HEK293 (cell line): ENCODE data around the gene ZNF284.
A peak's percentile ranks its signal among the peaks of the same experiment; 100 is the strongest.

Source experiments
- CTCF ChIP-seq: fragments of 450-650 bp; formaldehyde crosslinking; IDR thresholded peaks from 2 replicates; pipeline ENCODE4 v1.5.1; 2016; ENCODE audit warnings: missing biosample characterization, missing genetic modification characterization
- OVOL3 ChIP-seq: fragments of 450-650 bp; formaldehyde crosslinking; IDR thresholded peaks from 2 replicates; pipeline ENCODE4 v1.5.1; 2016; ENCODE audit warnings: missing biosample characterization, missing genetic modification characterization
- PRDM1 ChIP-seq: fragments of 450-650 bp; formaldehyde crosslinking; IDR thresholded peaks from 2 replicates; pipeline ENCODE4; 2016; ENCODE audit warnings: missing biosample characterization, missing genetic modification characterization
- SCRT2 ChIP-seq: fragments of 450-650 bp; formaldehyde crosslinking; IDR thresholded peaks from 2 replicates; pipeline ENCODE4 v1.5.1; 2016; ENCODE audit warnings: missing biosample characterization, missing genetic modification characterization
- SETDB1 ChIP-seq: IDR thresholded peaks from one replicate; pipeline ENCODE4 v1.6.1; 2017; ENCODE audit warnings: mild to moderate bottlenecking, low read length, moderate library complexity, mixed read lengths; ENCODE audit not compliant: insufficient read length
- SP2 ChIP-seq: fragments of 450-650 bp; formaldehyde crosslinking; IDR thresholded peaks from 2 replicates; pipeline ENCODE4 v1.5.1; 2016; ENCODE audit warnings: missing biosample characterization, missing genetic modification characterization
- SP3 ChIP-seq: fragments of 450-650 bp; formaldehyde crosslinking; IDR thresholded peaks from 2 replicates; pipeline ENCODE4 v1.5.1; 2016; ENCODE audit warnings: missing biosample characterization, missing genetic modification characterization
- ZFHX2 ChIP-seq: fragments of 450-650 bp; formaldehyde crosslinking; conservative IDR thresholded peaks from 2 replicates; pipeline ENCODE4 v1.5.1; 2016; ENCODE audit warnings: missing biosample characterization, missing genetic modification characterization
- ZIC2 ChIP-seq: fragments of 450-650 bp; formaldehyde crosslinking; IDR thresholded peaks from 2 replicates; pipeline ENCODE4 v1.5.1; 2016; ENCODE audit warnings: missing biosample characterization, missing genetic modification characterization
- ZNF114 ChIP-seq: fragments of 450-650 bp; formaldehyde crosslinking; IDR thresholded peaks from 2 replicates; pipeline ENCODE4 v1.5.0; 2017; ENCODE audit warnings: missing biosample characterization, missing genetic modification characterization
- ZNF121 ChIP-seq: fragments of 450-650 bp; formaldehyde crosslinking; IDR thresholded peaks from 2 replicates; pipeline ENCODE4 v1.5.1; 2016; ENCODE audit warnings: missing biosample characterization, missing genetic modification characterization
- ZNF16 ChIP-seq: fragments of 450-650 bp; formaldehyde crosslinking; IDR thresholded peaks from 2 replicates; pipeline ENCODE4 v1.5.1; 2016; ENCODE audit warnings: low read depth, missing biosample characterization, missing genetic modification characterization
- ZNF24 ChIP-seq: fragments of 450-650 bp; formaldehyde crosslinking; IDR thresholded peaks from 2 replicates; pipeline ENCODE4 v1.5.1; 2016; ENCODE audit warnings: missing biosample characterization, missing genetic modification characterization
- ZNF335 ChIP-seq: fragments of 450-650 bp; formaldehyde crosslinking; conservative IDR thresholded peaks from 2 replicates; pipeline ENCODE4 v1.5.1; 2016; ENCODE audit warnings: missing biosample characterization, missing genetic modification characterization
- ZNF391 ChIP-seq: fragments of 450-650 bp; formaldehyde crosslinking; IDR thresholded peaks from 2 replicates; pipeline ENCODE4 v1.5.1; 2016; ENCODE audit warnings: low read depth, missing biosample characterization, missing genetic modification characterization, borderline replicate concordance
- ZNF394 ChIP-seq: fragments of 450-650 bp; formaldehyde crosslinking; IDR thresholded peaks from 2 replicates; pipeline ENCODE4 v1.5.1; 2016; ENCODE audit warnings: missing biosample characterization, missing genetic modification characterization, mild to moderate bottlenecking, moderate library complexity, borderline replicate concordance
- ZNF423 ChIP-seq: fragments of 450-650 bp; formaldehyde crosslinking; IDR thresholded peaks from 2 replicates; pipeline ENCODE4 v1.5.1; 2016; ENCODE audit warnings: missing biosample characterization, missing genetic modification characterization
- ZNF473 ChIP-seq: fragments of 450-650 bp; formaldehyde crosslinking; IDR thresholded peaks from 2 replicates; pipeline ENCODE4 v1.5.1; 2017; ENCODE audit warnings: missing biosample characterization, missing genetic modification characterization
- ZNF48 ChIP-seq: fragments of 450-650 bp; formaldehyde crosslinking; IDR thresholded peaks from 2 replicates; pipeline ENCODE4 v1.5.1; 2016; ENCODE audit warnings: missing biosample characterization, missing genetic modification characterization
- ZNF549 ChIP-seq: fragments of 450-650 bp; IDR thresholded peaks from 2 replicates; pipeline ENCODE4 v1.5.1; 2018; ENCODE audit warnings: missing biosample characterization, missing genetic modification characterization, mild to moderate bottlenecking, inconsistent platforms, moderate library complexity
- ZNF596 ChIP-seq: fragments of 450-650 bp; IDR thresholded peaks from 2 replicates; pipeline ENCODE4 v1.5.0; 2018; ENCODE audit warnings: missing biosample characterization, mild to moderate bottlenecking, missing genetic modification characterization, moderate library complexity
- ZNF621 ChIP-seq: fragments of 450-650 bp; formaldehyde crosslinking; IDR thresholded peaks from 2 replicates; pipeline ENCODE4 v1.5.1; 2017; ENCODE audit warnings: missing biosample characterization, missing genetic modification characterization
- ZNF654 ChIP-seq: fragments of 450-650 bp; formaldehyde crosslinking; IDR thresholded peaks from 2 replicates; pipeline ENCODE4 v1.5.1; 2016; ENCODE audit warnings: low read depth, missing biosample characterization, missing genetic modification characterization
- ZNF658 ChIP-seq: fragments of 450-650 bp; formaldehyde crosslinking; IDR thresholded peaks from 2 replicates; pipeline ENCODE4; 2016; ENCODE audit warnings: missing biosample characterization, missing genetic modification characterization
- ZNF670 ChIP-seq: fragments of 450-650 bp; formaldehyde crosslinking; IDR thresholded peaks from 2 replicates; pipeline ENCODE4 v1.5.1; 2016; ENCODE audit warnings: missing biosample characterization, missing genetic modification characterization, low read depth
- ZNF830 ChIP-seq: fragments of 450-650 bp; IDR thresholded peaks from 2 replicates; pipeline ENCODE4 v1.5.0; 2018; ENCODE audit warnings: missing biosample characterization, missing genetic modification characterization, low read depth, mild to moderate bottlenecking, moderate library complexity
- ZNF837 ChIP-seq: fragments of 450-650 bp; formaldehyde crosslinking; IDR thresholded peaks from 2 replicates; pipeline ENCODE4 v1.5.1; 2016; ENCODE audit warnings: missing biosample characterization, missing genetic modification characterization
- TF ChIP-seq, protein P1 (sequence below): fragments of 450-650 bp; formaldehyde crosslinking; IDR thresholded peaks from 2 replicates; pipeline ENCODE4 v1.5.1; 2016; ENCODE audit warnings: missing biosample characterization, missing genetic modification characterization, low read depth
- TF ChIP-seq, protein P2 (sequence below): fragments of 450-650 bp; formaldehyde crosslinking; IDR thresholded peaks from 2 replicates; pipeline ENCODE4 v1.5.1; 2016; ENCODE audit warnings: missing biosample characterization, missing genetic modification characterization
- TF ChIP-seq, protein P3 (sequence below): IDR thresholded peaks from 2 replicates; pipeline ENCODE4 v1.6.1; 2011; ENCODE audit warnings: mild to moderate bottlenecking, low read depth, low read length, borderline replicate concordance
- TF ChIP-seq, protein P4 (sequence below): fragments of 450-650 bp; formaldehyde crosslinking; IDR thresholded peaks from 2 replicates; pipeline ENCODE4 v1.5.1; 2016; ENCODE audit warnings: missing biosample characterization, missing genetic modification characterization

Gene ZNF284

GRCh38 chr19:44071824-44072542 is at the start of gene ZNF284 (continued):
- no peak for TF ChIP-seq ZNF837 (tag by site-specific recombination)
- no peak for TF ChIP-seq ZNF473 (tag by site-specific recombination)
- TF ChIP-seq, protein P1, sequence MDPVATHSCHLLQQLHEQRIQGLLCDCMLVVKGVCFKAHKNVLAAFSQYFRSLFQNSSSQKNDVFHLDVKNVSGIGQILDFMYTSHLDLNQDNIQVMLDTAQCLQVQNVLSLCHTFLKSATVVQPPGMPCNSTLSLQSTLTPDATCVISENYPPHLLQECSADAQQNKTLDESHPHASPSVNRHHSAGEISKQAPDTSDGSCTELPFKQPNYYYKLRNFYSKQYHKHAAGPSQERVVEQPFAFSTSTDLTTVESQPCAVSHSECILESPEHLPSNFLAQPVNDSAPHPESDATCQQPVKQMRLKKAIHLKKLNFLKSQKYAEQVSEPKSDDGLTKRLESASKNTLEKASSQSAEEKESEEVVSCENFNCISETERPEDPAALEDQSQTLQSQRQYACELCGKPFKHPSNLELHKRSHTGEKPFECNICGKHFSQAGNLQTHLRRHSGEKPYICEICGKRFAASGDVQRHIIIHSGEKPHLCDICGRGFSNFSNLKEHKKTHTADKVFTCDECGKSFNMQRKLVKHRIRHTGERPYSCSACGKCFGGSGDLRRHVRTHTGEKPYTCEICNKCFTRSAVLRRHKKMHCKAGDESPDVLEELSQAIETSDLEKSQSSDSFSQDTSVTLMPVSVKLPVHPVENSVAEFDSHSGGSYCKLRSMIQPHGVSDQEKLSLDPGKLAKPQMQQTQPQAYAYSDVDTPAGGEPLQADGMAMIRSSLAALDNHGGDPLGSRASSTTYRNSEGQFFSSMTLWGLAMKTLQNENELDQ (tag by site-specific recombination), result no peak
- TF ChIP-seq, protein P2, sequence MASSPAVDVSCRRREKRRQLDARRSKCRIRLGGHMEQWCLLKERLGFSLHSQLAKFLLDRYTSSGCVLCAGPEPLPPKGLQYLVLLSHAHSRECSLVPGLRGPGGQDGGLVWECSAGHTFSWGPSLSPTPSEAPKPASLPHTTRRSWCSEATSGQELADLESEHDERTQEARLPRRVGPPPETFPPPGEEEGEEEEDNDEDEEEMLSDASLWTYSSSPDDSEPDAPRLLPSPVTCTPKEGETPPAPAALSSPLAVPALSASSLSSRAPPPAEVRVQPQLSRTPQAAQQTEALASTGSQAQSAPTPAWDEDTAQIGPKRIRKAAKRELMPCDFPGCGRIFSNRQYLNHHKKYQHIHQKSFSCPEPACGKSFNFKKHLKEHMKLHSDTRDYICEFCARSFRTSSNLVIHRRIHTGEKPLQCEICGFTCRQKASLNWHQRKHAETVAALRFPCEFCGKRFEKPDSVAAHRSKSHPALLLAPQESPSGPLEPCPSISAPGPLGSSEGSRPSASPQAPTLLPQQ (tag by site-specific recombination), result peak; percentile 91
- TF ChIP-seq SCRT2, result peak; percentile 100
- peak; percentile 78; the same call in 1 of the 2 replicates for TF ChIP-seq ZNF394 (tag by site-specific recombination)
- TF ChIP-seq ZNF114 (tag by site-specific recombination), result no peak
- TF ChIP-seq ZNF24 (tag by site-specific recombination), result peak; percentile 75; the same call in 1 of the 2 replicates
- TF ChIP-seq ZNF549 (tag by site-specific recombination), result no peak
- peak; percentile 90 for TF ChIP-seq SP3 (tag by site-specific recombination)
- TF ChIP-seq ZNF621 (tag by site-specific recombination), result no peak
- TF ChIP-seq ZNF670, result no peak
- TF ChIP-seq ZNF423 (tag by site-specific recombination), result no peak
- TF ChIP-seq PRDM1 (tag by site-specific recombination), result no peak
- TF ChIP-seq OVOL3, result peak; percentile 25; the same call in 1 of the 2 replicates
- TF ChIP-seq ZNF335, result peak; percentile 100
- TF ChIP-seq ZNF654, result no peak
- no peak; the same call in 1 of the 2 replicates for TF ChIP-seq ZNF16
- no peak; the same call in 1 of the 2 replicates for TF ChIP-seq CTCF (tag by site-specific recombination)
- TF ChIP-seq ZNF596, result no peak
- TF ChIP-seq ZNF121, result no peak
- TF ChIP-seq ZIC2 (tag by site-specific recombination), result peak; percentile 78
- TF ChIP-seq ZNF391 (tag by site-specific recombination), result peak; percentile 94; the same call in 1 of the 2 replicates
- TF ChIP-seq, protein P3, sequence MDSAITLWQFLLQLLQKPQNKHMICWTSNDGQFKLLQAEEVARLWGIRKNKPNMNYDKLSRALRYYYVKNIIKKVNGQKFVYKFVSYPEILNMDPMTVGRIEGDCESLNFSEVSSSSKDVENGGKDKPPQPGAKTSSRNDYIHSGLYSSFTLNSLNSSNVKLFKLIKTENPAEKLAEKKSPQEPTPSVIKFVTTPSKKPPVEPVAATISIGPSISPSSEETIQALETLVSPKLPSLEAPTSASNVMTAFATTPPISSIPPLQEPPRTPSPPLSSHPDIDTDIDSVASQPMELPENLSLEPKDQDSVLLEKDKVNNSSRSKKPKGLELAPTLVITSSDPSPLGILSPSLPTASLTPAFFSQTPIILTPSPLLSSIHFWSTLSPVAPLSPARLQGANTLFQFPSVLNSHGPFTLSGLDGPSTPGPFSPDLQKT, result no peak
- no peak for TF ChIP-seq ZNF830 (tag by site-specific recombination)
- TF ChIP-seq, protein P4, sequence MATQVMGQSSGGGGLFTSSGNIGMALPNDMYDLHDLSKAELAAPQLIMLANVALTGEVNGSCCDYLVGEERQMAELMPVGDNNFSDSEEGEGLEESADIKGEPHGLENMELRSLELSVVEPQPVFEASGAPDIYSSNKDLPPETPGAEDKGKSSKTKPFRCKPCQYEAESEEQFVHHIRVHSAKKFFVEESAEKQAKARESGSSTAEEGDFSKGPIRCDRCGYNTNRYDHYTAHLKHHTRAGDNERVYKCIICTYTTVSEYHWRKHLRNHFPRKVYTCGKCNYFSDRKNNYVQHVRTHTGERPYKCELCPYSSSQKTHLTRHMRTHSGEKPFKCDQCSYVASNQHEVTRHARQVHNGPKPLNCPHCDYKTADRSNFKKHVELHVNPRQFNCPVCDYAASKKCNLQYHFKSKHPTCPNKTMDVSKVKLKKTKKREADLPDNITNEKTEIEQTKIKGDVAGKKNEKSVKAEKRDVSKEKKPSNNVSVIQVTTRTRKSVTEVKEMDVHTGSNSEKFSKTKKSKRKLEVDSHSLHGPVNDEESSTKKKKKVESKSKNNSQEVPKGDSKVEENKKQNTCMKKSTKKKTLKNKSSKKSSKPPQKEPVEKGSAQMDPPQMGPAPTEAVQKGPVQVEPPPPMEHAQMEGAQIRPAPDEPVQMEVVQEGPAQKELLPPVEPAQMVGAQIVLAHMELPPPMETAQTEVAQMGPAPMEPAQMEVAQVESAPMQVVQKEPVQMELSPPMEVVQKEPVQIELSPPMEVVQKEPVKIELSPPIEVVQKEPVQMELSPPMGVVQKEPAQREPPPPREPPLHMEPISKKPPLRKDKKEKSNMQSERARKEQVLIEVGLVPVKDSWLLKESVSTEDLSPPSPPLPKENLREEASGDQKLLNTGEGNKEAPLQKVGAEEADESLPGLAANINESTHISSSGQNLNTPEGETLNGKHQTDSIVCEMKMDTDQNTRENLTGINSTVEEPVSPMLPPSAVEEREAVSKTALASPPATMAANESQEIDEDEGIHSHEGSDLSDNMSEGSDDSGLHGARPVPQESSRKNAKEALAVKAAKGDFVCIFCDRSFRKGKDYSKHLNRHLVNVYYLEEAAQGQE (tag by site-specific recombination), result 0 out of 2 replicates have a peak, but pooled peaks have one; percentile 69
- no peak for TF ChIP-seq ZNF48
- TF ChIP-seq SP2 (tag by site-specific recombination), result peak; percentile 80
- TF ChIP-seq ZNF658, result no peak
- TF ChIP-seq ZFHX2 (tag by site-specific recombination), result peak; percentile 72
- peak; percentile 54 for TF ChIP-seq SETDB1
